GM15510 (cell line): Measurements from ENCODE around the gene SLC27A2.

Experiments used
- POLR2A ChIP-seq: IDR thresholded peaks from 3 replicates; pipeline ENCODE4 v1.6.1; 2011; ENCODE audit warnings: borderline replicate concordance; ENCODE audit not compliant: insufficient read length; ENCODE audit errors: extremely low read depth

Gene SLC27A2

GRCh38 chr15:50182219-50183013, 420 bp downstream of the SLC27A2 start:
- no peak for TF ChIP-seq POLR2A

- TF ChIP-seq POLR2A = no peak
These were observed 1.3 kb downstream of the SLC27A2 start for GRCh38 chr15:50183112-50183794.

GRCh38 chr15:50184863-50185504, 3.0 kb downstream of the SLC27A2 start:
- no peak for TF ChIP-seq POLR2A

GRCh38 chr15:50186090-50186489, 4.1 kb downstream of the SLC27A2 start:
- no peak for TF ChIP-seq POLR2A

GRCh38 chr15:50186752-50187151, 4.8 kb downstream of the SLC27A2 start:
- no peak for TF ChIP-seq POLR2A

- no peak for TF ChIP-seq POLR2A
These were observed 5.5 kb downstream of the SLC27A2 start for GRCh38 chr15:50187525-50187924.

GRCh38 chr15:50187997-50188396, 6.0 kb downstream of the SLC27A2 start:
- TF ChIP-seq POLR2A = no peak

- TF ChIP-seq POLR2A = no peak
These were observed 7.6 kb downstream of the SLC27A2 start for GRCh38 chr15:50189633-50190032.

GRCh38 chr15:50190166-50190570, 8.2 kb downstream of the SLC27A2 start:
- no peak for TF ChIP-seq POLR2A

GRCh38 chr15:50190723-50191122, 8.7 kb downstream of the SLC27A2 start:
- no peak for TF ChIP-seq POLR2A

GRCh38 chr15:50192164-50192563, 10.2 kb downstream of the SLC27A2 start:
- TF ChIP-seq POLR2A = no peak

GRCh38 chr15:50192926-50193620, 11.1 kb downstream of the SLC27A2 start:
- no peak for TF ChIP-seq POLR2A

GRCh38 chr15:50202003-50202402, 20.0 kb downstream of the SLC27A2 start:
- no peak for TF ChIP-seq POLR2A

- no peak for TF ChIP-seq POLR2A
These were observed 24.0 kb downstream of the SLC27A2 start for GRCh38 chr15:50206020-50206419.

GRCh38 chr15:50209809-50210208, 27.8 kb downstream of the SLC27A2 start:
- no peak for TF ChIP-seq POLR2A

GRCh38 chr15:50210462-50211157, 28.6 kb downstream of the SLC27A2 start:
- TF ChIP-seq POLR2A = no peak
